Gastrocnemius medialis (tissue), 4 donors: ENCODE data around the gene MINDY1.
A peak's percentile ranks its signal among the peaks of the same experiment; 100 is the strongest.

Experiments used
- CTCF ChIP-seq, 5 experiments: fragments of 450-650 bp in 3 of 5; fragments of 200-600 bp in 2 of 5; sonication (generic) in 2 of 5; IDR thresholded peaks in 4 of 5; conservative IDR thresholded peaks in 1 of 5; 1 replicate in 4 of 5; 2 replicates in 1 of 5; pipeline ENCODE4 v1.5.1; 2016 to 2019; ENCODE audit warnings: antibody characterized with exemption in 5 of 5, mild to moderate bottlenecking in 3 of 5, moderate library complexity in 3 of 5
- POLR2A ChIP-seq, 2 donors: fragments of 450-650 bp; IDR thresholded peaks; one replicate each; pipeline ENCODE4 v1.6.1; 2017; ENCODE audit warnings: antibody characterized with exemption in 2 of 2, mild to moderate bottlenecking in 2 of 2, moderate library complexity in 2 of 2

GRCh38 chr1:150976879-150977694 lies 29.6 kb downstream of the MINDY1 start:
- TF ChIP-seq POLR2A (IDR thresholded peaks at IDR 0.05) (peak; percentile 37 to 44), CTCF (IDR thresholded peaks at IDR 0.05 in 4 of 5, conservative IDR thresholded peaks at IDR 0.05 in 1 of 5) (no peak)
